GM19328 (cell line): ENCODE measurements around the gene SDS.

Source experiments
- ATAC-seq: cut with Tn5 transposase; IDR thresholded peaks from one replicate; pipeline ENCODE4 v1.9.1; 2021; ENCODE audit warnings: mild to moderate bottlenecking, moderate library complexity; ENCODE audit not compliant: unreplicated experiment

SDS gene

DNA sequence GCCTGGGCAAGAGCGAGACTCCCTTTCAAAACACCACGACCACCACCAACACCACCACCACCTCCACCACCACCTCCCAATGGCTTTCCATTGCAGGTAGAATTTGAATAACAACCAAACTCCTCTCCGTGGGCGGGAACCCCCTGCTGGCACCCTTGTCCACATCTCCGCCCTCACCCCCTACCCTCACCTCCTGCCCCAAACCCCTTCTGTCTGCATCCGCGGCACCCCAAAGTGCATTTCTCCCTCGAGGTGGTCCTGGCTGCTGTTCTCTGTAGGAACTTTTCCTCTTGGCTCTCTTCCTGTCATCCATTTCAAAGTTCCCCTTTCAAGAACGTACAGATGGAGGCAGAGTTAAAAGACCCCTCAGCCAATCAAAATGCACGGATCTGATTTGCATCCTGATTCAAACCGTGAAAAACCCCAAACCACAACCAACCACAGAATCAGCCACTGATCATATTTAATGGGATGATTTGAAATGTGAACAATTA lies 22.3 kb upstream of the SDS start:
- no peak for ATAC-seq

DNA sequence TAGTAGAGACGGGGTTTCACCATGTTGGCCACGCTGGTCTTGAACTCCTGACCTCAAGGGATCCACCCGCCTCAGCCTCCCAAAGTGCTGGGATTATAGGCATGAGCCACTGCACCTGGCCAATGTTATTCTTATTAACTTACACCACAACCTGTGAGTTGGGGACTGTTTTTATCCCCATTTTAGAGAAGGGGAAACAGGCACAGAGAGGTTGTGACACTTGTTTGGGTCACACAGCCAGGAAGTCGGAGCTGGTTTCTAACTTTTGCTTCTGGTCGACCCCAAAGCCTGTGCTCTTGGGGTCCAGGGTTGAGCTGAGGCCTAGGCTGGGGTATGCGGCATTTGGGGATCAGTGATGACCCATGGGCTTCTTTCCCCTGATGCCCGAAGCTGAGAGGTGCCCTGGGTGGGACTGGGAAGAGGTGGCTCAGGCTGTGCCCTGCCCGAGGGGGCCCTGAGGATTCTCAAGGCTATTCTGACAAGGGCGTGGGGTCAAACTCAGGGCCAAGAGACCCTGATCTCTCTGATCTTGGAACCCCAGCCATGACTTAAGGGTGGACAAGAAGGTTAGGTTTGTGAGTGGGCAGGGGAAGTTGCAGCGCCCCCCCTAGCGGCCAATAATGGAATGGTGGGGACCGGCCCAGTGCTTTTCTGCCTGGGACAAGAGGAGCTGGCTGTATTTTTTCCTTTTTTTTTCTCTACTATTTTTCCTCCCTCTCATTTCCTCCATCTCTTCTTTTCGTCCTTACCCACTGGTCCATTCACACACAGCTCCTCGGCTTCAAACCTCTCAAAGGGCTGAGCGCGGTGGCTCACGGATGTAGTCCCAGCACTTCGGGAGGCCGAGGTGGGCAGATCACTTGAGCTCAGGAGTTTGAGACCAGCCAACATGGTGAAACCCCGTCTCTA lies 21.5 kb upstream of the SDS start:
- ATAC-seq: no peak

DNA sequence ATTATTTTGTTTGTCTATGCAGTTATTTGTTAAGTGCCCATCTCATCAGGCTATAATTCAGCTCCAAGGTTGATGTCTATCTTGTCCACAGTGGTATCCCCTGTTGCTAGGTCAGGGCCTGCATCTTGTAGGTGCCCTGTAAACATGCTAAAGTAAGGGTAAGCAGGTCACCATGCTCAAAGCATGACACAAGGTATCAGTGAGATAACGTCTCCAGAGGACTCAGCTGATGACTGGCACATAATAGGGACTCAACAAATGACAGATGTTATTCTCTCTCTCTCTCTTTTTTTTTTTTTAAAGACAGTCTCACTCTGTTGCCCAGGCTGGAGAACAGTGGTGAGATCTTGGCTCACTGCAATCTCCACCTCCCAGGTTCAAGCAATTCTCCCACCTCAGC lies 20.8 kb upstream of the SDS start:
- no peak for ATAC-seq

DNA sequence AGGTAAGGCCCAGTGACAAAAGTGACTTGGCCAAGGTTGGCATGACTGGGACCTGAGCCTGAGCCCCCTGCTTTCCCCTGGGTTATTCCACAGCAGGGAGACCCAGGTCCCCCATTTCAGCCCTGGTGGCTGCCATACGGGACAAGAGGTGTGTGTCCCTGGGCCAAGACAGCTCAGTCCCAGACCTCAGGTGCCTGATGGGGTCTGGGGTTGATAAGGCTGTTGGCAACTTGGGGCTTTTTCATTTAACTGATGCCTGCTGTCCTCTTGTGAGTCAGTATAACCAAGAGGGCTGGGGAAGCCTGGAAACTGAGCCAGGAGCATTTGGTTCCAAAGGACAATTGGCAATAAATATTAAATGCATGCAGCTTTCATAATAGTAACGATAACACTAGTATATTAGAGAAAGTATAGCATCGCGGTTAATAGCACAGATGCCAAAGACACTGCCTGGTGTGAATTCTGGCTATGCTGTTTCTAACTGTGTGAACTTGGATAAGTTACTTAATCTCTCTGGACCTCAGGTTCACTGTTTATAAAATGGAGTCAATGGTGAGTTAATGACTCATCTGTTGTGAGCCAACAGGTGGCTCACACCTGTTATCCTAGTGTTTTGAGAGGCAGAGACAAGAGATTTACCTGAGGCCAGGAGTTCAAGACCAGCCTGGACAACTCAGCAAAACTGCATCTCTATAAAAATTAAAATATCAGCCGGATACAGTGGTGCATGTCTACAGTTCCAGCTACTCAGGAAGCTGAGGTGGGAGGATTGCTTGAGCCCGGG lies 19.4 kb upstream of the SDS start:
- ATAC-seq: no peak

DNA sequence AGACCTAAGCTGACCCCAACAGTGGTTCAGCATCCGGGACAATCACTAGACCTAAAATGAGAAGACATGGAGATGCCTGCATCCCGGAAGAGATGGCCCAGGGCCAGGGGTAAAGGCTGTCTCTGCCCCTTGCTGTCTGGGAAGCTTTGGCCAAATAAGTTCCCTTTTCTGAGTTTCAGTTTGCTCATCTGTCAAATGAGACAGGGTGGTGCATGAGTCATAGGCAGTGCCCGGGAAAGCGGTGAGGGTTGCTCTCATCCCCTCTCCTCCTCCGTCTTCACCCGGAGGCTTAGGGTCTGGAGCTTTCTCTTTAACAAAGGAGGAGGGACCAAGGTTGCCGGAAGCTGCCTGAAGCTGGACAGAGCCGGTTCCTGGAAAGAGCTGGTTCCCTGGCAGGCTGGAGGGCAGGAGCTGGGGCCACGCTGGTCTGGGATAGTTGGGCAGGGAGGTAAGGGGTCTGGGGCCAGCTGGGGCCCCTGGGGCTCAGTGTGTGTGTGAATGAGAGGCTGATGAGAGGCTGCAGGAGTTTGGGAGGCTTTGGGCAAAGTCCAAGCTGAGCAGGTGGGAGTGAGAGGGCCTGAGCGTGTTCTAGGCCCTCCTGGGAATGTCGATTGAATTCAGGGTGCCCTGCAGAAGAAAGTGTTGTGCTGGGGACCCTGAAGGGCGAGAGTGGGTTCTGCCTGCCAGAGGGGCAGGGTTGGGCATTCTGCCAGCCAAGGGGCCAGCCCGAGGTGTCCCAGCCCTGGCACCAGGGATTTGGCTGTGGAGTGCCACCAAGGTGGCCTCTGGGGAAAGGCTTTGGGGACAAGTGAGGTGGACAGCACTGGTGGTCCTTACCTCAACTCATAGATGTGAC lies 18.6 kb upstream of the SDS start, which contains the start of gene SDSL:
TSS of gene SDSL (plus strand) at position 351 of the 856 bp plus-strand sequence. CDS start 5,603 bp downstream, outside the sequence.
- peak; percentile 67 for ATAC-seq

DNA sequence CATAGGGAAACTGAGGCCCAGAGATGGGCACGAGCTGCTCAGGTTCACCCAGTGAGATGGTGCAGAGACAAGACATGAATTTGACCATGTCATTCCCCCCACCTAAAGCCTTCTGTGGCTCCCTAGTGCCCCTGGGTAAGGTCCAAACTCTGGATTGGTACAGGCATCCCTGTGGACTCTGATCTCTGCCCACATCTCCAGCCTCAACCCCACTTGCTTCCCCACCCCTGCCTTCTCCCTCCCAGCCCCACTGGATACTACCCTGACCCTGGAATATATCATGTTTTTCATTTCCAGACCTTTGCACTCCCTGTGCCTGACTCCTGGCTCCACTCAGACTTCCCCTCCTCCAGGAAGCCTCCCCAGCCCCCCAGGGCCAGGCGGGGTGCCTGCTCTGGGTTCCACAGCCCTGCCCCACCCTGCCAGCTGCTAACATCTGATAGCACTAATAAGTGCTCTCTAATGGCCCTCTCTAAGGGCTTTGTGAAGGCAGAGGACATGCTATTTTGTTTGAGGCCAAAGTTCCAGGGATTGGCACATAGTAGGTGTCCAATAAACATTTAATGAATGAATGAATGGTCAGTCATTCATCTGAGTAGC lies 17.4 kb upstream of the SDS start:
- no peak for ATAC-seq

DNA sequence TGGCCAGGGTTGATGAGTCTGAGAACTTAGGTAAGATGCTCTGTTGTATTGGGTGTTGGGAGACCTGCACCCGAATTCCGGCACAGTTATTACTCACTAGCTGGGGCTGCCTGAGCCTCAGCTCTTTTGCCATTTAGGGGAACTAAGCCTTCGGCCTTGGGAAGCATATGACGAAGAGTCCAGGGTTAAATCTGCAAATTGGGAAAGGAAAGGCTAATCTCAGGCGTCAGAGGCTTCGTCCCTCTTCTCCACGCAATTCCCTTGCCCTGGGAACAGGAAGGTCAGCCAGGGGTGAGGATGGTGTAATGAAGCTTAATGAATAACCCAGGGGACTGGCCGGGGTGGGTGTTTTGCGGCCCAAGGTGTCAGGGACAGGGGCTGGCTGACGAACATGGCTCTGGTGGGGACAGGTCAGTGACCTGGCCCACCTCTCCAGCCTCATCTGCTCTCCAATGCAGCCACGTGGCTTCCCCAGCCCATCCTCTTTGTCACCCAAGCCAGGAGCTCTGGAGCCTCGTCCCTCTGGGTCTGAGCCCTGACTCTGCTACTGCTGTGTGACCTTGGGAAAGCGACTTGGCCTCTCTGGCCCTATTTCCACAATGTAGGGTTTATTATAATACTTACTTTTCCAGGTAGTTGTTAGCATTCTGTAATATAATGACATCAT lies 14.7 kb upstream of the SDS start:
- ATAC-seq: no peak

DNA sequence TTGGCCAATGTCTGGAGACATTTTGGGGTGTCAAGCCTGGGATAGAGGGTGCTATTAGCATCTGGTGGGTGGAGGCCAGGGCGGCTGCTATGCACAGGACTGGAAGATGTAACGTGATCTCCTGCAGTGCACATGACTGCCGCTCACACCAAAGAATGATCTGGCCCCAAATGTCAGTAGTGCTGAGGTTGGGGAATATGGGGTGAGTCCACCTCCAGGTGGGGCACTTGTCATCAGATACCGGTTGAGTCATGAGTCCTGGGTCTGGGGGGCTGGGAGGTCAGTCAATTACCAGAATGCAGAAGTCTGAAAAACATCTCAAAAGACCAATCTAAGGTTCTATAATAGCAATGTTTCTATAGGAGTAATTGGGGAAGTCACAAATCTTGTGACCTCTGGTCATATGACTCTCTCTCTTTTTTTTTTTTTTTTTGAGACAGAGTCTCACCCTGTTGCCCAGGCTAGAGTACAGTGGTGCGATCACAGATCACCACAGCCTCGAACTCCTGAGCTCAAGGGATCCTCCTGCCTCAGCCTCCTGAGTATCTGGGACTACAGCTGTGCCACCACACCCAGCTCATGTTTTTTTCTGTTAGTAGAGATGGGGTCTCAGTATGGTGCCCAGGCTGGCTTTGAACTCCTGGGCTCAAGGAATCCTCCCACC lies 12.5 kb upstream of the SDS start:
- ATAC-seq: no peak

DNA sequence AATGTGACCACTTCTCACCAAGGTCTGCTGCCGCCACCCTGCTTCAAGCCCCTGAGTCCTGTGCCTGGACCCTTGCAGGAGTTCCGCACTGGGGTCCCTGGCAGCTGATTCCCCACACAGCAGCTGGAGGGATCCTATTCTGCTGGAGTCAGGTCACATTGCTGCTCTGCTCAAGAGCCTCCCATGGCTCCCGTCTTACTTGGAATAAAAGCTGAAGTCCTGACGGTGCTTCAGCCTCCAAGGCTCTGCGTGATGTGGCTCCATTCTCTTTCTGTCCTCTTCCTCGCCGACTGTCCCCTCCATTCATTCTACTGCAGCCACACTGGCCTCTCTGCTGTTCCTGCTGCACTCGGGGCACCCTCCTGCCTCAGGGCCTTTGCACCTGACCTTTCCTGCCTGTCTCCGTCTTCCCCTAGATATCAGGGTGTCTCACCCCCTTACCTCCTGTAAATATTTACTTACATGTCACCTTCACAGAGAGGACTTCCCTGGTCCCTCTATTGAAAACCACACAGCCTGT lies 10.9 kb upstream of the SDS start:
- ATAC-seq: no peak

DNA sequence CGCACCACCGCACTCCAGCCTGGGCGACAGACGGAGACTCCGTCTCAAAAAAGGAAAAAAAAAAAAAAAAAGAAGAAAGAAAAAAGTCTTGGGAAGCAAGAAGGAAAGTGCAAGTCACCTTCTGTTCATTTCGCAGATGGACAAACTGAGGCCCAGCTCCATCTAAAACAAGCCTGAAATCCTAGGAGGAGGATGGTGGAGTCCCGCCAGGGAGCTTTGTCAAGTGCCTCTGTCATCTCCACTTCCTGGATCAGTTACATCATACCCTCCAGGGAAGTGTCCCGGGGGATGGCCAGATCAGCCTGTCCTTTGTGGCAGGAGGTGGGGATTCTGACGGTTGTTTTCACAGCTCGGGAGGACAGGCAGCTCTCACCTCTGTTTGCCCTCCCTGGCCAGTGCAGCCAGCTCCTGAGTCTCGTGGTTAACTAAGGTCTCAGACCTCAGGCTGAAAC lies 9.8 kb upstream of the SDS start:
- ATAC-seq: no peak

DNA sequence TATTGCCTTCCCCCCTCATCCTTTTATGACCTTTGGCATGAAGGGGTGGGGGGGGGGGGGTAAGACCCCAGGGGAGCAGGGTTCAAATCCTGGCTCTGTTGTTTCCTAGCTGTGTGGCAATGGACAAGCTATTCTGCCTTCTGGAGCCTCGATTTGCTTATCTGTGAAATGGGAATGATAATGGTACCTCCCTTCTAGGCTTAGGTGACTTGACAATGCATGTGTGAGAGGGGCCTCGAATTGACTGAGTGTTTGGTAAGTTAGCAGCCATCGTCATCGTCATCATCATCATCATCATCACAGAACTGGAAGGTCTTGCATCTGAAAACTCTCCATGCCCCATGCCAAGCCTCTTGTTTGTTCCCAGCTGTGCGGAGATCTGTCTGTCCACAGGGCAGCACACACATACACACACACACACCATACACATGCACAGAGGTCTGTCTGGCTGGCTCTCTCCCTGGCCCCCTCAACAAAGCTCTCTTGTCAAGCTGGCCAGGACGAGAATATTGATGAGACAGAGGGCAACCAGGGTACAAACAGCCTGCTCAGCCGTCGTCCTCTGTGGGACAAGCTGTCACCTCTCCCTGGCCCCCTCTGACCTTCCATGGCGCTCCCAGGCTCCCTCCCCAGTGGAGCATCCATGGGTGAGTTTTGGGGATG lies 5.9 kb upstream of the SDS start:
- no peak for ATAC-seq

DNA sequence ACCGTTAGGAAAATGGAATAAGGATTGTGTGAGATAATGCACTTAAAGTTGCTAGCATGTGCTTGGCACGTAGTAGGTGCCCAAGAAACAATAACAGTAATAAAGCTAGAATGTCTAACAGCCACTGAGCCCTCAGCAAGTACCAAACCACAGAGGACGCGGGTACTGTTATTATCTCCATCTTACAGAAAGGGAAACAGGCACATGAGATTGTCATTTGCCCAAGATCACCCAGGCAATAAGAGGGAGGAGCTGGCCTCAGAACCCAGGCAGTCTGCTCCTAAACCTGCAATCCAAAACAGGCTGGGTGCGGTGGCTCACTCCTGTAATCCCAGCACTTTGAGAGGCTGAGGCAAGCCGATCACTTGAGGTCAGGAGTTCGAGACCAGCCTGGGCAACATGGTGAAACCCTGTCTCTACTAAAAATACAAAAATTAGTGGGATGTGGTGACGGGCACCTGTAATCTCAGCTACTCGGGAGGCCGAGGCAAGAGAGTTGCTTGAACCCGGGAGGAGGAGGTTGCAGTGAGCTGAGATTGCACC lies 5.1 kb upstream of the SDS start:
- no peak for ATAC-seq

DNA sequence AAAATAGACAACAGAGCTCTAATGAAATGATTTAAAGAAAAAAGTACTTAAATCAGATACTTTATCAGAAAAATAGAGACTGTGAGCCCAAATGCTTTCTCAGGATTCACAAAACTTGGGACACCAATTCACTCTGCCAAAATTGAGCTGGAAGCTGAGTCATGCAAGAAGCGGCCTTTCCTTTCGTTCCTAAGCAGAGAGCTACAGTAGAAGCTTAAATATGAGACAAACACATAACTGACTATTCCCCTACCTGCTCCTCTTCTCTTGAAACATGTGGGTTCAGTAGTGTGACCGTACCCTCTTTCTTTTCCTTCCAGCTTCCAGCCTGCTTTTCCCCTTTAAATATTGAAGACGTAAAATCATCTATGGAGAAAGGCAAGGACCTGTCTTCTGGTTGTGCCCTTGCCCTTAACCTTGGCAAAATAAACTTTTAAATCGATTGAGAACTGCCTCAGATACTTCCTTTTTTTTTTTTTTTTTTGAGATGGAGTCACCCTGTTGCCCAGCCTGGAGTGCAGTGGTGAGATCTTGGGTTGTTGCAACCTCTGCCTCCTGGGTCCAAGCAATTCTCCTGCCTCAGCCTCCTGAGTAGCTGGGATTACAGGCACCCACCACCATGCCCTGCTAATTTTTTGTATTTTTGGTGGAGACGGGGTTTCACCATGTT lies 4.4 kb upstream of the SDS start:
- no peak for ATAC-seq

DNA sequence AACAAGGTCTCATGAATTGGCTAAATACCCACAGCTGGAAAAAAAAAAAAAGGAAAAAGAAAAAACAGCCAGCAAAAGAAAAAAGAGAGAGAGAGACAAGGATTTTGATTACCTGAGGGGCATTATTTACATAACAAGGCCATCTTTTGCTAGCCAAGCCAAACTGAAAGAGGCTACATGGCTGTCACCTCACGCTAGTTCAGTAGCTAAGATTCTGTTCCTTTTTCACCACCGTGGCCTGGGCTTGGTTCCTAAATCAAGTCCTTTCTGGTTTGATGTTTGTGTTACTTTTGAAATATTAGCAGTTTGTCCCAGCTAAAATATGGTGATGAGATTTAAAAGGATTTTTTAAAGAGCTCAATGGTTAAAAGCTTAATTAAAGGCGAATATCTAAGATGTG lies 2.0 kb upstream of the SDS start:
- ATAC-seq: no peak

DNA sequence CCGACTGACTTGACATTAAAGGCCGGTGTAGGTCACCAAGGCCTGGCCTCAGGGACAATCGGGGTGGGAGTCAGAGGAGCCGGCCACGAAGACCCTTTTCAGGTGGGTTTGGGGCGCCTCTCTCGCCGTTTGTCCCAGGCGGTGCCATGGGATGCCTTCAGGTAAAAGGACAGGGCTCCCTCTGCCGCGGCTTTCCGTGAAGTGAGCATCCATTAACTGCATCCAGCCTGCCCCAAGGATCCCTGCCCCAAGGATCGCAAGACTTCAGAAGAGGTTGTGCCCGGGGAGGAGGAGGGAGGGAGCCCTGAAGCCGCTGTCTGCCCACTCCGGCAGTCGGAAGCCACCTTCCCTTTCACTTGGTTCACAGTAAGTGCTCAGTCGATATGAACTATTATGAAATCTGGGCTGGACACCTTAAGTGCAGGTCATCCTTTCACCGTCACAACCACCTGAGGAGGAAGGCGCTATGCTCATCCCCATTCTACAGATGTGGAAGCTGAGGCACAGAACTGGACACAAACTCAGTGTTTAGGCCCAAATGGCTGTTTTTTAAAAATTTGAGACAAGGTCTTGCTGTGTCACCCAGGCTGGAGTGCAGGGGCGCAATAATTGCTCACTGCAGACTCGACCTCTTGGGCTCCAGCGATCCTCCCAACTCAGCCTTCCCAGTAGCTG lies 964 bp downstream of the SDS start:
- no peak for ATAC-seq

DNA sequence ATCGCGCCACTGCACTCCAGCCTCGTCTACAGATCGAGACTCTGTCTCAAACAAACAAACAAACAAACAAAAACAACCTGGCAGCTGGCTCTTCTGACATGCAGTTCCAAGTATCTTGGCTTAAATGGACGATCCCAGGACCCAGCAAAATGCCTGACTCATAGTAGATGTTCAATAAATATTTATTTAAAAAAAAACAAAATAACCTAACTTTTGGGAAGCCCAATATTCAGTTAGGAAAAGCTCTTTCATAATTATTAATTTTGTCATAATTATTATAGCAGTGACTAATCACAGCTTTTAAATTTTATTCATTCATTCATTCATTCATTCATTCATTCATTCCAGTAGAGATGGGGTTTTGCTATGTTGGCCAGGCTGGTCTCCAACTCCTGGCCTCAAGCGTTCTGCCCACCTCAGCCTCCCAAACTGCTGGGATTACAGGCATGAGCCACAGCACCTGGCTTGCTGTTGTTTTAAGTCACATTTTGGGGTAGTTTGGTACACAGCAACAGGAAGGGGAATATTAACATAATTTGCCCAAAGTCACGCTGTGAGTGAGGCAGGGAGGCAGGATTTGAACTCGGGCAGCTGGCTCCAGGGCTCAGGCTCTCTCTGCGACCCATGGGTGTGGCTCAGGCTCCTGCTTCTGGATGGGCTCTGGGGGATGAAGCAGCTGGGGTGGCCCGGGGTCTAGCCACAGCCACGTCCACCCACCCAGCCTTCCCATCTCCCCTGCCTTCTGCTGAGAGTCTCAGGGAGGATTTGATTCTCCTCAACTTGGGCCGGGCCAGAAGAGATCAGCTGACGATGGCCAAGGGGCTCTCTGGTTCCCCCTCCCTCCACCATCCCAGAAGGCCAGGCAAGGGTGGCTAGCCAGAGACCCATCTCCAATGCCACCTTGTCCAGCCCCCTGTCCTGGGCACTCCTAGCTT lies 2.4 kb downstream of the SDS start:
- ATAC-seq: no peak
